GM12878 (cell line): ENCODE data around the gene COX6B2. TPM values are rescaled to one million over a fixed set of nuclear protein-coding genes. Genes with fewer than 3 reads are reported as not detected.

ENCODE experiments used
- CHD1 ChIP-seq: IDR thresholded peaks from 2 replicates; pipeline ENCODE4 v1.6.1; 2012; ENCODE audit warnings: low read depth, low read length, improper control_type of control experiment
- CHD2 ChIP-seq: IDR thresholded peaks from 2 replicates; pipeline ENCODE4 v1.6.1; 2011; ENCODE audit warnings: low read depth, low read length, improper control_type of control experiment, borderline replicate concordance
- FOS ChIP-seq: IDR thresholded peaks from 3 replicates; pipeline ENCODE4 v1.6.1; 2011; ENCODE audit warnings: borderline replicate concordance; ENCODE audit not compliant: insufficient read length; ENCODE audit errors: extremely low read depth
- FOXK2 ChIP-seq: fragments of 450-650 bp; IDR thresholded peaks from 2 replicates; pipeline ENCODE4 v1.6.1; 2017; ENCODE audit warnings: mild to moderate bottlenecking, moderate library complexity
- MTA2 ChIP-seq: fragments of 450-650 bp; IDR thresholded peaks from 2 replicates; pipeline ENCODE4 v1.6.1; 2016; ENCODE audit warnings: low read depth, mild to moderate bottlenecking, moderate library complexity
- MYB ChIP-seq: fragments of 150-350 bp; IDR thresholded peaks from 2 replicates; pipeline ENCODE4 v1.6.1; 2014; ENCODE audit warnings: mild to moderate bottlenecking, low read depth, low read length, borderline replicate concordance
- PAX5 ChIP-seq: IDR thresholded peaks from 2 replicates; pipeline ENCODE4 v1.6.1; 2011; ENCODE audit warnings: low read depth, low read length, borderline replicate concordance
- PML ChIP-seq: IDR thresholded peaks from 2 replicates; pipeline ENCODE4 v1.6.1; 2012; ENCODE audit warnings: low read length, inconsistent platforms
- SMAD1 ChIP-seq: fragments of 450-650 bp; IDR thresholded peaks from 2 replicates; pipeline ENCODE4 v1.6.1; 2018; ENCODE audit warnings: mild to moderate bottlenecking, low read depth; ENCODE audit not compliant: partially characterized antibody
- SMARCA5 ChIP-seq: fragments of 450-650 bp; IDR thresholded peaks from 2 replicates; pipeline ENCODE4 v1.6.1; 2017; ENCODE audit warnings: mild to moderate bottlenecking
- TCF12 ChIP-seq: IDR thresholded peaks from 2 replicates; pipeline ENCODE4 v1.6.1; 2011; ENCODE audit warnings: low read depth, mild to moderate bottlenecking, low read length
- TCF3 ChIP-seq: IDR thresholded peaks from 2 replicates; pipeline ENCODE4 v1.6.1; 2012; ENCODE audit warnings: low read depth, mild to moderate bottlenecking, low read length, borderline replicate concordance; ENCODE audit not compliant: insufficient read depth
- YBX1 ChIP-seq: fragments of 450-650 bp; IDR thresholded peaks from 2 replicates; pipeline ENCODE4 v1.6.1; 2016; ENCODE audit warnings: antibody characterized with exemption
- ZBTB4 ChIP-seq: fragments of 450-650 bp; formaldehyde crosslinking; IDR thresholded peaks from 2 replicates; pipeline ENCODE4 v1.4.0; 2022; ENCODE audit warnings: mild to moderate bottlenecking, moderate library complexity
- polyA plus RNA-seq, 11 experiments: library from polyadenylated mRNA; depleted of rRNA in 4 of 11; unstranded in 6 of 11; stranded (reverse) in 5 of 11; fragments of >200 nt; fragmentation: Nextera tagmentation in 4 of 11; fragmentation: Illumina TruSeq in 1 of 11; extraction: Ambion mirVana in 4 of 11; extraction: Trizol in 1 of 11; gene quantifications; 1 replicate in 1 of 11; 2 replicates in 10 of 11; pipeline versions ENCODE4 v1.2.1 to v1.2.3, GENCODE V29; 2011 to 2016; ENCODE audit warnings: inconsistent platforms in 2 of 11, missing spikeins in 2 of 11, low read depth in 1 of 11
- total RNA-seq, 4 experiments: library from RNA; depleted of rRNA in 3 of 4; stranded (reverse); fragments of >200 nt in 3 of 4; fragmentation: Illumina TruSeq in 1 of 4; extraction: Trizol in 1 of 4; gene quantifications; 2 replicates each; pipeline versions ENCODE4 v1.2.1 to v1.2.3, GENCODE V29; 2013 to 2021
- TF ChIP-seq, protein P1 (sequence below): fragments of 450-650 bp; IDR thresholded peaks from 2 replicates; pipeline ENCODE4 v1.6.1; 2018; ENCODE audit warnings: borderline replicate concordance, mild to moderate bottlenecking; ENCODE audit not compliant: partially characterized antibody
- TF ChIP-seq, protein P2 (sequence below): IDR thresholded peaks from 2 replicates; pipeline ENCODE4 v1.6.1; 2012; ENCODE audit warnings: improper control_type of control experiment, low read depth, low read length; ENCODE audit not compliant: insufficient replicate concordance
- TF ChIP-seq, protein P3 (sequence below): IDR thresholded peaks from 2 replicates; pipeline ENCODE4 v1.6.1; 2011; ENCODE audit warnings: mild to moderate bottlenecking, low read depth, low read length, moderate library complexity; ENCODE audit not compliant: insufficient replicate concordance

The COX6B2 gene
- total and polyA plus RNA-seq, 10 of the 15 experiments (the other 5 are each of a cell fraction or from before 2014, with no cell fraction given) = 0.05 to 0.08 (median 0.07) TPM; not detected in 6

DNA sequence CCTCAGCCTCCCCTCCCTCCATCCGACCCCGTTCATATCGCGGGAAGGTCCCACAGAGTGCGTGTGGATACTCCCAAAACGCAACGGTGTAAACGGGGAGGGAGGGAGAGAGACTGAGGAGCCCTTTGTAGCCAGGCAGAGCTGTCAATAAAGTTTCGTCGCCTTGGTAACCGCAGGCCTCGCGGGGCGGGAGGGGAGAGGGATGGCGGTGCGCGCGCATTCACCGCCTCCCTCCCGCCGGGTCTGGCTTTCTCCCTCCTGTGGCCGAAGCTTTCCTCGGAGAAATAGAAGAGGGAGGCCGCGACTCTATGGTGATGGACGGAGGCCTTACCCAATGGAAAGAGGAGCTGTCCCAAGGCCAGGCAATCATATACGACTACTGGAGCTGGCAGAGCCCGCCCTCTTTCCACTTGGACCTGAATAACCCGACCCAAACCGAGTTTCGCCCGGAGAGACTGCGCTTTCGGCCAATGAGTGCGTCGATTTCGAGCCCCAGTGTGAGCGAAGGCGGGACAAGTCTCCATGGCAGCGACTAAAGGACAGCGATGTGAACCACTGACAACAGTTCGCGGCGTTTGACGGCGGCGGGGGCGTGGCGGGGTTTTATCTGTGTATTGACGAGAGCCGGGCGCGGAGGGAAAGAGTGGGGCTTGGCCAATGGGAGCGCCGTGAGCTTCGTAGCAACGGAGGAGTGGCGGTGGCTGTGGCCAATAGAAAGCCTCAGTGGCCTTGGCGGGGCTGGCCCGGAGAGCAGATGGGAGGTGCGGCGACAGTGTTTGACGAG is 15.2 kb downstream of the COX6B2 start, which contains the start of gene KMT5C (continued):
- TF ChIP-seq MYB = no peak
- no peak for TF ChIP-seq YBX1
- peak; percentile 48; the same call in 1 of the 2 replicates for TF ChIP-seq TCF12
- TF ChIP-seq MTA2 = no peak
- TF ChIP-seq, protein P1, sequence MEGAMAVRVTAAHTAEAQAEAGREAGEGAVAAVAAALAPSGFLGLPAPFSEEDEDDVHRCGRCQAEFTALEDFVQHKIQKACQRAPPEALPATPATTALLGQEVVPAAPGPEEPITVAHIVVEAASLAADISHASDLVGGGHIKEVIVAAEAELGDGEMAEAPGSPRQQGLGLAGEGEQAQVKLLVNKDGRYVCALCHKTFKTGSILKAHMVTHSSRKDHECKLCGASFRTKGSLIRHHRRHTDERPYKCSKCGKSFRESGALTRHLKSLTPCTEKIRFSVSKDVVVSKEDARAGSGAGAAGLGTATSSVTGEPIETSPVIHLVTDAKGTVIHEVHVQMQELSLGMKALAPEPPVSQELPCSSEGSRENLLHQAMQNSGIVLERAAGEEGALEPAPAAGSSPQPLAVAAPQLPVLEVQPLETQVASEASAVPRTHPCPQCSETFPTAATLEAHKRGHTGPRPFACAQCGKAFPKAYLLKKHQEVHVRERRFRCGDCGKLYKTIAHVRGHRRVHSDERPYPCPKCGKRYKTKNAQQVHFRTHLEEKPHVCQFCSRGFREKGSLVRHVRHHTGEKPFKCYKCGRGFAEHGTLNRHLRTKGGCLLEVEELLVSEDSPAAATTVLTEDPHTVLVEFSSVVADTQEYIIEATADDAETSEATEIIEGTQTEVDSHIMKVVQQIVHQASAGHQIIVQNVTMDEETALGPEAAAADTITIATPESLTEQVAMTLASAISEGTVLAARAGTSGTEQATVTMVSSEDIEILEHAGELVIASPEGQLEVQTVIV = peak; percentile 78
- TF ChIP-seq, protein P2, sequence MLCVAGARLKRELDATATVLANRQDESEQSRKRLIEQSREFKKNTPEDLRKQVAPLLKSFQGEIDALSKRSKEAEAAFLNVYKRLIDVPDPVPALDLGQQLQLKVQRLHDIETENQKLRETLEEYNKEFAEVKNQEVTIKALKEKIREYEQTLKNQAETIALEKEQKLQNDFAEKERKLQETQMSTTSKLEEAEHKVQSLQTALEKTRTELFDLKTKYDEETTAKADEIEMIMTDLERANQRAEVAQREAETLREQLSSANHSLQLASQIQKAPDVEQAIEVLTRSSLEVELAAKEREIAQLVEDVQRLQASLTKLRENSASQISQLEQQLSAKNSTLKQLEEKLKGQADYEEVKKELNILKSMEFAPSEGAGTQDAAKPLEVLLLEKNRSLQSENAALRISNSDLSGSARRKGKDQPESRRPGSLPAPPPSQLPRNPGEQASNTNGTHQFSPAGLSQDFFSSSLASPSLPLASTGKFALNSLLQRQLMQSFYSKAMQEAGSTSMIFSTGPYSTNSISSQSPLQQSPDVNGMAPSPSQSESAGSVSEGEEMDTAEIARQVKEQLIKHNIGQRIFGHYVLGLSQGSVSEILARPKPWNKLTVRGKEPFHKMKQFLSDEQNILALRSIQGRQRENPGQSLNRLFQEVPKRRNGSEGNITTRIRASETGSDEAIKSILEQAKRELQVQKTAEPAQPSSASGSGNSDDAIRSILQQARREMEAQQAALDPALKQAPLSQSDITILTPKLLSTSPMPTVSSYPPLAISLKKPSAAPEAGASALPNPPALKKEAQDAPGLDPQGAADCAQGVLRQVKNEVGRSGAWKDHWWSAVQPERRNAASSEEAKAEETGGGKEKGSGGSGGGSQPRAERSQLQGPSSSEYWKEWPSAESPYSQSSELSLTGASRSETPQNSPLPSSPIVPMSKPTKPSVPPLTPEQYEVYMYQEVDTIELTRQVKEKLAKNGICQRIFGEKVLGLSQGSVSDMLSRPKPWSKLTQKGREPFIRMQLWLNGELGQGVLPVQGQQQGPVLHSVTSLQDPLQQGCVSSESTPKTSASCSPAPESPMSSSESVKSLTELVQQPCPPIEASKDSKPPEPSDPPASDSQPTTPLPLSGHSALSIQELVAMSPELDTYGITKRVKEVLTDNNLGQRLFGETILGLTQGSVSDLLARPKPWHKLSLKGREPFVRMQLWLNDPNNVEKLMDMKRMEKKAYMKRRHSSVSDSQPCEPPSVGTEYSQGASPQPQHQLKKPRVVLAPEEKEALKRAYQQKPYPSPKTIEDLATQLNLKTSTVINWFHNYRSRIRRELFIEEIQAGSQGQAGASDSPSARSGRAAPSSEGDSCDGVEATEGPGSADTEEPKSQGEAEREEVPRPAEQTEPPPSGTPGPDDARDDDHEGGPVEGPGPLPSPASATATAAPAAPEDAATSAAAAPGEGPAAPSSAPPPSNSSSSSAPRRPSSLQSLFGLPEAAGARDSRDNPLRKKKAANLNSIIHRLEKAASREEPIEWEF = no peak
- TF ChIP-seq, protein P3, sequence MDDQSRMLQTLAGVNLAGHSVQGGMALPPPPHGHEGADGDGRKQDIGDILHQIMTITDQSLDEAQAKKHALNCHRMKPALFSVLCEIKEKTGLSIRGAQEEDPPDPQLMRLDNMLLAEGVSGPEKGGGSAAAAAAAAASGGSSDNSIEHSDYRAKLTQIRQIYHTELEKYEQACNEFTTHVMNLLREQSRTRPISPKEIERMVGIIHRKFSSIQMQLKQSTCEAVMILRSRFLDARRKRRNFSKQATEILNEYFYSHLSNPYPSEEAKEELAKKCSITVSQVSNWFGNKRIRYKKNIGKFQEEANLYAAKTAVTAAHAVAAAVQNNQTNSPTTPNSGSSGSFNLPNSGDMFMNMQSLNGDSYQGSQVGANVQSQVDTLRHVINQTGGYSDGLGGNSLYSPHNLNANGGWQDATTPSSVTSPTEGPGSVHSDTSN = peak; percentile 94
- no peak; the same call in 1 of the 2 replicates for TF ChIP-seq FOXK2
- TF ChIP-seq SMARCA5 = no peak
- peak; percentile 24; the same call in 1 of the 2 replicates for TF ChIP-seq PAX5
- TF ChIP-seq TCF3 = no peak
- no peak for TF ChIP-seq PML
- no peak for TF ChIP-seq SMAD1
- TF ChIP-seq ZBTB4 (CRISPR knock-in tag) = no peak
- peak; percentile 97 for TF ChIP-seq CHD2
- no peak for TF ChIP-seq CHD1
- TF ChIP-seq FOS = peak; percentile 84
